ENCODE results near the gene DPP6.

DPP6 gene

GRCh38 chr7:154530136-154530535 is 477.9 kb downstream of the DPP6 start:
- H3K4me1 ChIP-seq (ENCODE audit: control insufficient read depth, insufficient read depth, low read length), result no peaks in the 10 kb centered on the region
- no peaks in the 10 kb centered on the region for H3K36me3 ChIP-seq (ENCODE audit: control insufficient read depth in 2 of 2, insufficient read depth in 2 of 2, low read length in 2 of 2)
- H3K4me3 ChIP-seq (ENCODE audit: low read length in 2 of 2), result no peak overlapping the region
- H3K9ac ChIP-seq (ENCODE audit: low read length in 2 of 2), result no peak overlapping the region
- no peak overlapping the region for H3K27ac ChIP-seq (ENCODE audit: low read length)
- no peaks in the 10 kb centered on the region for H3K27me3 ChIP-seq (ENCODE audit: control insufficient read depth in 1 of 2, insufficient read depth in 2 of 2, low read length in 2 of 2)
- no peaks in the 10 kb centered on the region for H3K9me3 ChIP-seq (ENCODE audit: control insufficient read depth in 2 of 2, low read length in 2 of 2)

- no peaks in the 10 kb centered on the region for H3K9me3 ChIP-seq (ENCODE audit: control insufficient read depth in 2 of 2, low read length in 2 of 2)
- H3K4me3 ChIP-seq (ENCODE audit: low read length in 2 of 2), result no peak overlapping the region
- no peaks in the 10 kb centered on the region for H3K27me3 ChIP-seq (ENCODE audit: control insufficient read depth in 1 of 2, insufficient read depth in 2 of 2, low read length in 2 of 2)
- no peak overlapping the region for H3K27ac ChIP-seq (ENCODE audit: low read length)
- H3K36me3 ChIP-seq (ENCODE audit: control insufficient read depth in 2 of 2, insufficient read depth in 2 of 2, low read length in 2 of 2), result no peaks in the 10 kb centered on the region
- H3K9ac ChIP-seq (ENCODE audit: low read length in 2 of 2), result no peak overlapping the region
- H3K4me1 ChIP-seq (ENCODE audit: control insufficient read depth, insufficient read depth, low read length), result no peaks in the 10 kb centered on the region
Observed at GRCh38 chr7:154532771-154533170, 480.6 kb downstream of the DPP6 start.

- Histone ChIP-seq H3K9me3 (ENCODE audit: control insufficient read depth in 2 of 2, low read length in 2 of 2) (no peaks in the 10 kb centered on the region), H3K27ac (ENCODE audit: low read length) (no peak overlapping the region), H3K9ac (ENCODE audit: low read length in 2 of 2) (no peak overlapping the region), H3K36me3 (ENCODE audit: control insufficient read depth in 2 of 2, insufficient read depth in 2 of 2, low read length in 2 of 2) (no peaks in the 10 kb centered on the region), H3K4me1 (ENCODE audit: control insufficient read depth, insufficient read depth, low read length) (no peaks in the 10 kb centered on the region), H3K27me3 (ENCODE audit: control insufficient read depth in 1 of 2, insufficient read depth in 2 of 2, low read length in 2 of 2) (no peaks in the 10 kb centered on the region), H3K4me3 (ENCODE audit: low read length in 2 of 2) (no peak overlapping the region)
Observed at GRCh38 chr7:154540596-154540995, 488.4 kb downstream of the DPP6 start.

DNA sequence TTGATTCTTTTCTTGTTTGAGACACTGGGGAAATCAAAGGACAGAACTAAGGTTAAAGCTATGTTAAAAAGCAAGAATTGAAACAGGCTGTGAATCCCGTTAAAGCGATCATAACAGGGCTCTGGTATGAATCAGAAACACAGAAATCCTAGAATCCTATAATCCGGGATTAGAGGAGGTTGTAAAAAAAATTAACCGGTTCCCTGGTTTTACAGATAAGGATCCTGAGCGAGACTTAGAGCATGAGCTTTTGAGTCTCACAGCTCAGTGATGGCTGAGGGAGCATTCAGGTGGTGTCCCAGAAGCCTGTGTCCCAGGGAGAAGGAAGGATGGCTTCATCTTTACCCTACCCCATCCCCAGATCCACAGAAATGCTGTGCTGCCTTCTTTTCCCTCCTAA is 489.4 kb downstream of the DPP6 start:
- no peaks in the 10 kb centered on the region for H3K4me1 ChIP-seq (ENCODE audit: control insufficient read depth, insufficient read depth, low read length)
- H3K4me3 ChIP-seq (ENCODE audit: low read length in 2 of 2), result no peak overlapping the region
- H3K36me3 ChIP-seq (ENCODE audit: control insufficient read depth in 2 of 2, insufficient read depth in 2 of 2, low read length in 2 of 2), result no peaks in the 10 kb centered on the region
- H3K27me3 ChIP-seq (ENCODE audit: control insufficient read depth in 1 of 2, insufficient read depth in 2 of 2, low read length in 2 of 2), result no peaks in the 10 kb centered on the region
- no peak overlapping the region for H3K9ac ChIP-seq (ENCODE audit: low read length in 2 of 2)
- H3K9me3 ChIP-seq (ENCODE audit: control insufficient read depth in 2 of 2, low read length in 2 of 2), result no peaks in the 10 kb centered on the region
- no peak overlapping the region for H3K27ac ChIP-seq (ENCODE audit: low read length)

DNA sequence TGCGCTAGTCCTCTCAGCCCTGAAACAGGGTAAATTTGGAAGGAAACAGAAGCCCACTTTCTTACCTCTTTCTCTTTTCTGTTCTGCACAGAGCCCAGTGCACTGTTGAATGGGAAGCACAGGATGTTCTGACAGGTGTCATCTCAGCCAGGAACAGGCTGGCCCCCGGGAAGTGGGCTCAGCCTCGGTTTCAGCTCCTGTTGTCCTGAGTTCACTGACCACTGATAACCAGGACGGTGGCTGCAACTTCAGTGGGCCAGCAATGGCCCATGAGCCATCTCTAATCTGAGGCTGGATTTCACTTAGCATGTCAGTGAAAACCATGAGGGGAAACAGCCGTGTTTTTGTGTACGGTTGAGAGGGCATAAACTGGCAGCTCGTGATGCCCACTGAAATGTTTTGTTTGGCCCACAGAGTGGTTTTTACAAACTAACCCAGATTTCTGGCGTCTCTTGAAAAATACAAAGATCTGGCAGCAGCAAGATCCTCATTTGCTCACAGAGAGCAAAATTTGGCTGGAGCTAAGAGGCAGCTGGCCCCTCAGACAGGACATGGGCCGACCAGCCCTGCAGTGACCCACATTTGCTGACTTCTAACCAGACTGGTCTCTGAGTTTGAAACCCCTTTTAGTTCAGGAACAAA is 494.9 kb downstream of the DPP6 start:
- Histone ChIP-seq H3K9me3 (ENCODE audit: control insufficient read depth in 2 of 2, low read length in 2 of 2) (peaks cover 0 to 3% of the 10 kb centered on the region in 2 donors), H3K36me3 (ENCODE audit: control insufficient read depth in 2 of 2, insufficient read depth in 2 of 2, low read length in 2 of 2) (no peaks in the 10 kb centered on the region), H3K27me3 (ENCODE audit: control insufficient read depth in 1 of 2, insufficient read depth in 2 of 2, low read length in 2 of 2) (no peaks in the 10 kb centered on the region), H3K9ac (ENCODE audit: low read length in 2 of 2) (no peak overlapping the region), H3K4me1 (ENCODE audit: control insufficient read depth, insufficient read depth, low read length) (no peaks in the 10 kb centered on the region), H3K27ac (ENCODE audit: low read length) (no peak overlapping the region), H3K4me3 (ENCODE audit: low read length in 2 of 2) (no peak overlapping the region)

DNA sequence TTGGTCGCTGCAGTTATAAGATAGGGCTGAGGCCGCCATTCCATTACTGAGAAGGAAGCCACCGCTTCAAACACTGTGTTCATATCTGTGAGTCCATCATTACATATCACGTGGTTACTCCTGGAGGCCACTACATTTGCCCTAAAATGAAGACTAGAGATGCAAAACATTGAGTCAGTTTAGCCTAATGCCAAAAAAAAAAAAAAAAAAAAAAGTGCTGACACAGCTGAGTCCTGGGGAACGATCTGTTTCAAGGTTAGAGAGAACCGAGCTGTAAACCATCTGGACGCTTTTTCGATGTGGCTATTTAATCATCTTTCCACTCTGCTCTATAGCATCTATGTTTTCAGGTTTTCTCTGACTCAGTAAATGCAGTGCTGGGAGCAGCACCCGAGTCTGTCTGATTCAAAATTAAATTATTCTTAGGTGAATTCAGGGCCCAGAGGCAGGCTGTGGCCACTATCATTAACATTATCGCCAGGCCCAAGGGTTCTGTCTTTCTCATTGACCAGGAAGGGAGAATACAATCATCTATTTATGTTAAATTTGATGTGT is 501.6 kb downstream of the DPP6 start:
- Histone ChIP-seq H3K4me1 (ENCODE audit: control insufficient read depth, insufficient read depth, low read length) (no peaks in the 10 kb centered on the region), H3K9me3 (ENCODE audit: control insufficient read depth in 2 of 2, low read length in 2 of 2) (peaks cover 0 to 3% of the 10 kb centered on the region in 2 donors), H3K4me3 (ENCODE audit: low read length in 2 of 2) (no peak overlapping the region), H3K27me3 (ENCODE audit: control insufficient read depth in 1 of 2, insufficient read depth in 2 of 2, low read length in 2 of 2) (no peaks in the 10 kb centered on the region), H3K9ac (ENCODE audit: low read length in 2 of 2) (no peak overlapping the region), H3K27ac (ENCODE audit: low read length) (no peak overlapping the region), H3K36me3 (ENCODE audit: control insufficient read depth in 2 of 2, insufficient read depth in 2 of 2, low read length in 2 of 2) (no peaks in the 10 kb centered on the region)

GRCh38 chr7:154559454-154559853 is 507.3 kb downstream of the DPP6 start:
- Histone ChIP-seq H3K9ac (ENCODE audit: low read length in 2 of 2) (no peak overlapping the region), H3K4me1 (ENCODE audit: control insufficient read depth, insufficient read depth, low read length) (no peaks in the 10 kb centered on the region), H3K36me3 (ENCODE audit: control insufficient read depth in 2 of 2, insufficient read depth in 2 of 2, low read length in 2 of 2) (no peaks in the 10 kb centered on the region), H3K27ac (ENCODE audit: low read length) (no peak overlapping the region), H3K4me3 (ENCODE audit: low read length in 2 of 2) (no peak overlapping the region), H3K9me3 (ENCODE audit: control insufficient read depth in 2 of 2, low read length in 2 of 2) (no peaks in the 10 kb centered on the region), H3K27me3 (ENCODE audit: control insufficient read depth in 1 of 2, insufficient read depth in 2 of 2, low read length in 2 of 2) (no peaks in the 10 kb centered on the region)

DNA sequence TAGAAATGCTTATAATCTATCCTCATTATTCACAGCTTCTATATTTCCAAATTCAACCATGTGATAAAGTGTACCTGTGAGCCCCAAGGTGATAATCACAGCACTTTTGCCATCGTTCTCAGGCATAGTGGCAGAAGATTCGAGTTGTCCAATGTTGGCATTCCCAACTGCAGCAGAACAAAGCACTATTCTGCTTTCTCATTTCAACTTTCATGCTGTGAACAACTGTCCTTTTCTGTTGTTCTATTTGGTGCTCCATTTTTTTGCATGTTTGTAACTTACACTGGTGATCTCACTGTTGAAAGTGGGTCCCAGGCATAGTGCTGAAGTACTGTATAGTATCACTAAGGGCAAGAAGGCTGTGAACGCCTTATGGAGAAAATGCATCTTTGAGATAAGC is 512.5 kb downstream of the DPP6 start:
- Histone ChIP-seq H3K36me3 (ENCODE audit: control insufficient read depth in 2 of 2, insufficient read depth in 2 of 2, low read length in 2 of 2) (no peaks in the 10 kb centered on the region), H3K27me3 (ENCODE audit: control insufficient read depth in 1 of 2, insufficient read depth in 2 of 2, low read length in 2 of 2) (no peaks in the 10 kb centered on the region), H3K9me3 (ENCODE audit: control insufficient read depth in 2 of 2, low read length in 2 of 2) (no peaks in the 10 kb centered on the region), H3K9ac (ENCODE audit: low read length in 2 of 2) (no peak overlapping the region), H3K4me3 (ENCODE audit: low read length in 2 of 2) (no peak overlapping the region), H3K4me1 (ENCODE audit: control insufficient read depth, insufficient read depth, low read length) (no peaks in the 10 kb centered on the region), H3K27ac (ENCODE audit: low read length) (no peak overlapping the region)

GRCh38 chr7:154566877-154567276 is 514.7 kb downstream of the DPP6 start:
- Histone ChIP-seq H3K27ac (ENCODE audit: low read length) (no peak overlapping the region), H3K27me3 (ENCODE audit: control insufficient read depth in 1 of 2, insufficient read depth in 2 of 2, low read length in 2 of 2) (no peaks in the 10 kb centered on the region), H3K4me1 (ENCODE audit: control insufficient read depth, insufficient read depth, low read length) (no peaks in the 10 kb centered on the region), H3K36me3 (ENCODE audit: control insufficient read depth in 2 of 2, insufficient read depth in 2 of 2, low read length in 2 of 2) (no peaks in the 10 kb centered on the region), H3K9ac (ENCODE audit: low read length in 2 of 2) (no peak overlapping the region), H3K4me3 (ENCODE audit: low read length in 2 of 2) (no peak overlapping the region), H3K9me3 (ENCODE audit: control insufficient read depth in 2 of 2, low read length in 2 of 2) (no peaks in the 10 kb centered on the region)

DNA sequence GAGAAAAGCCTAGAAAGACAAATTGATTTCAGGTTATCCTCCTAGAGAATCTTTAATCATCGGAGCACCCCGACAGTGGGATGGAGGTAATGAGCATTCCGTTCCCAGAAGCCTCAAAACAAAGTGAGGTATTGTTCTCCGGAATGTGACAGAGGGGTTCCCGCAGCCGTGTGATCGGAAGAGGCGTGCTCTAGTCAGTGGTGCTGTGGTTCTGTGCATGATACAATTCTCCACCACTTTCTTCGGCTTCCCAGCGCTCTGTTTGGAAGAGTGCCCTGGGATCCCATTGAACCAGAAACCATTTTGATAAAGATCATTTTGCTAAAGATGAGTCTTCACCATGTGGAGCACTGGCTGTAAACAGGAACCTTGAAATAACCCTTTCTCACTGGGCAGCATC is 516.1 kb downstream of the DPP6 start:
- H3K4me1 ChIP-seq (ENCODE audit: control insufficient read depth, insufficient read depth, low read length), result no peaks in the 10 kb centered on the region
- H3K36me3 ChIP-seq (ENCODE audit: control insufficient read depth in 2 of 2, insufficient read depth in 2 of 2, low read length in 2 of 2), result no peaks in the 10 kb centered on the region
- H3K9ac ChIP-seq (ENCODE audit: low read length in 2 of 2), result no peak overlapping the region
- H3K27me3 ChIP-seq (ENCODE audit: control insufficient read depth in 1 of 2, insufficient read depth in 2 of 2, low read length in 2 of 2), result no peaks in the 10 kb centered on the region
- H3K27ac ChIP-seq (ENCODE audit: low read length), result no peak overlapping the region
- H3K4me3 ChIP-seq (ENCODE audit: low read length in 2 of 2), result no peak overlapping the region
- H3K9me3 ChIP-seq (ENCODE audit: control insufficient read depth in 2 of 2, low read length in 2 of 2), result no peaks in the 10 kb centered on the region

DNA sequence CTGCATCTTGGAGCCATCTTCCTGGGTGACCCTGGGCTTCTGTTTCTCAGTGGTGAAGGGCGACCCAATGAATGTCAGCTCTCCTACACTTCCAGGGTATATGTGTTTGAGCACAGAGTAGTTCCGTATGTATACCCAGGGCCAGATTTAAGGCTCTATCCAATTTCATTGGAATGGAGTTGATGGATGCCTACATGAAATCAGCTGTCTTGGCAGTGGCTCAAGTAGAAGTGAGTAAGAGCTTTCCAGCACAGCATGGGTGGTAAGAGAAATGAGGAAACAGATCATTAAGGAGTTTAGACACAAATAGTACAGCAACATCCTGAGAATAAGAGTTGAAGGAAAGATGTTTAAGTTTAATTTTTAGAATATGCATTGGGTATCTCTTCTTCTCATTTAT is 517.7 kb downstream of the DPP6 start:
- H3K9me3 ChIP-seq (ENCODE audit: control insufficient read depth in 2 of 2, low read length in 2 of 2), result no peaks in the 10 kb centered on the region
- no peaks in the 10 kb centered on the region for H3K36me3 ChIP-seq (ENCODE audit: control insufficient read depth in 2 of 2, insufficient read depth in 2 of 2, low read length in 2 of 2)
- H3K9ac ChIP-seq (ENCODE audit: low read length in 2 of 2), result no peak overlapping the region
- H3K27ac ChIP-seq (ENCODE audit: low read length), result no peak overlapping the region
- H3K4me1 ChIP-seq (ENCODE audit: control insufficient read depth, insufficient read depth, low read length), result no peaks in the 10 kb centered on the region
- no peak overlapping the region for H3K4me3 ChIP-seq (ENCODE audit: low read length in 2 of 2)
- no peaks in the 10 kb centered on the region for H3K27me3 ChIP-seq (ENCODE audit: control insufficient read depth in 1 of 2, insufficient read depth in 2 of 2, low read length in 2 of 2)
